ENCODE measurements around the gene PARN. TPM values are rescaled to one million over a fixed set of nuclear protein-coding genes. Genes with fewer than 3 reads are reported as not detected.
"Not testable (repeated sequence)": the region's sequence is repeated elsewhere in the genome, so short reads cannot be mapped to it uniquely, and the experiment has no call there.

PARN gene
- total RNA-seq, 4 donors from 2014 or later = 36.6 to 66.8 (median 53.5) TPM

DNA sequence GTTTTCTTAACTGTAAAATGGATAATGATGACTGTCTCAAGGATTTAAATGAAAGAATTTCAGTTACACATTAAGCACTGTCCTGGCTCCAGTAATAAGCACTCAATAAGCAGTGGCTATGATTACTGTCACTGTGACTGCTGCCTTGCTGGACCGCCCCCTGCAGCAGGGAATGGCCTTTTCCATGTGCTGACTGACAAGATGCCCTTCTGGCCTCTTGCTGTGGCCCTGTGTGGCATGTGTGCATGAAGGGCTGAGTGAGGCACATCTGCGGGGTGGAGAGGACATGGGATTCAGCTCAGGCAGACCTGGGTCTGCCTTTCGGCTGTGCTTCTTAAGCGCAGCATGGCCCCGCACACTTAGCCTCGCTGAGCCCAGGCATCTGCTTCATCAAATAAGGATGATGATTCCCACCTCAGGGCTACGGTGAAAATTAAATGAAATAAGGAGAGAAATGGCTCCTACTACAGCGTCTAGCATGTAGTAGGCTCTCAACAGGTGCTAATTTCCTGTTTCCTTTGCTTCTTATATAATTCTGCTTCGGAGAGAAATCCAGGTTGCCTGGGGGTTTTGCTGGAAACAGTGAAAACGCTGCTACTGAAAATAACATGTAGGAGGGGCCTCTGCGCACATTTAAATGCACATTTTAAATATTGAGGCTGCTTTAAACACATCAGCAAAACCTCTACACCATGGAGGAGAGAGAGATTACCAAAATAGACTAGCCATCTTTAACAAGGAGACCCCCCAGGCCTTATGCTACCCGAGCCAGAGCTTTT is 183.9 kb downstream of the PARN start:
- H3K36me3 ChIP-seq = peaks cover 0 to 12% (median 0%) of the 10 kb centered on the region in 3 donors
- H3K9me3 ChIP-seq = no peaks in the 10 kb centered on the region
- no peak overlapping the region for H3K4me3 ChIP-seq
- no peak overlapping the region for H3K27ac ChIP-seq
- H3K27me3 ChIP-seq = no peaks in the 10 kb centered on the region
- TF ChIP-seq POLR2A (IDR thresholded peaks at IDR 0.05) = no peak
- TF ChIP-seq, protein P1, sequence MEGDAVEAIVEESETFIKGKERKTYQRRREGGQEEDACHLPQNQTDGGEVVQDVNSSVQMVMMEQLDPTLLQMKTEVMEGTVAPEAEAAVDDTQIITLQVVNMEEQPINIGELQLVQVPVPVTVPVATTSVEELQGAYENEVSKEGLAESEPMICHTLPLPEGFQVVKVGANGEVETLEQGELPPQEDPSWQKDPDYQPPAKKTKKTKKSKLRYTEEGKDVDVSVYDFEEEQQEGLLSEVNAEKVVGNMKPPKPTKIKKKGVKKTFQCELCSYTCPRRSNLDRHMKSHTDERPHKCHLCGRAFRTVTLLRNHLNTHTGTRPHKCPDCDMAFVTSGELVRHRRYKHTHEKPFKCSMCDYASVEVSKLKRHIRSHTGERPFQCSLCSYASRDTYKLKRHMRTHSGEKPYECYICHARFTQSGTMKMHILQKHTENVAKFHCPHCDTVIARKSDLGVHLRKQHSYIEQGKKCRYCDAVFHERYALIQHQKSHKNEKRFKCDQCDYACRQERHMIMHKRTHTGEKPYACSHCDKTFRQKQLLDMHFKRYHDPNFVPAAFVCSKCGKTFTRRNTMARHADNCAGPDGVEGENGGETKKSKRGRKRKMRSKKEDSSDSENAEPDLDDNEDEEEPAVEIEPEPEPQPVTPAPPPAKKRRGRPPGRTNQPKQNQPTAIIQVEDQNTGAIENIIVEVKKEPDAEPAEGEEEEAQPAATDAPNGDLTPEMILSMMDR (IDR thresholded peaks at IDR 0.05) = no peak
- H3K4me1 ChIP-seq = no peaks in the 10 kb centered on the region
- DNase-seq = no peak

GRCh38 chr16:14444979-14445810 is 184.9 kb downstream of the PARN start:
- no peaks in the 10 kb centered on the region for H3K9me3 ChIP-seq
- no peak overlapping the region for H3K4me3 ChIP-seq
- no peak for TF ChIP-seq POLR2A (IDR thresholded peaks at IDR 0.05)
- TF ChIP-seq, protein P1 (IDR thresholded peaks at IDR 0.05) = no peak
- DNase-seq = no peak
- H3K4me1 ChIP-seq = no peaks in the 10 kb centered on the region
- H3K36me3 ChIP-seq = peaks cover 0 to 12% (median 0%) of the 10 kb centered on the region in 3 donors
- H3K27ac ChIP-seq = no peak overlapping the region
- H3K27me3 ChIP-seq = no peaks in the 10 kb centered on the region

DNA sequence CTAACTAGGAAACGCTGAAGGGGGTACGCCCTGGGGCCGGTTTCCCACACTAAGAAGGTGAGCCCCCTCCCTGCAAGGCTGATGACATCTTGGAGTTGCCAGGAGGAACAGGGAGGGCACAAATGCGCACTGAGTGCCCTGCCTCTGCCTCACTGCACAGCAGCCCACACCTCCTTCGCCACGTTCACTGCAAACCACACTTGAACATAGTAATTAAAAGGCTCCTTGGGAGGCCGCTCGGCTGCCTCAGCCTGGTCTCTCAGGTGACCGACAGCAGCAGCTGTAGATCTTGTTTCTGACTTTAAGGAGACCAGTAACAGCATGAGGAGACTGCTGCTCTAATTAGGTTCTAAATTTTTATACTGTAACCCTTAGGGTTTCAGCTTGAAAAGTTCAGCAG is 188.5 kb downstream of the PARN start:
- DNase-seq, H3K27me3 ChIP-seq, H3K9me3 ChIP-seq, H3K4me1 ChIP-seq, H3K27ac ChIP-seq, H3K4me3 ChIP-seq: not testable (repeated sequence)
- H3K36me3 ChIP-seq = peaks cover 0 to 17% (median 0%) of the 10 kb centered on the region in 3 donors

DNA sequence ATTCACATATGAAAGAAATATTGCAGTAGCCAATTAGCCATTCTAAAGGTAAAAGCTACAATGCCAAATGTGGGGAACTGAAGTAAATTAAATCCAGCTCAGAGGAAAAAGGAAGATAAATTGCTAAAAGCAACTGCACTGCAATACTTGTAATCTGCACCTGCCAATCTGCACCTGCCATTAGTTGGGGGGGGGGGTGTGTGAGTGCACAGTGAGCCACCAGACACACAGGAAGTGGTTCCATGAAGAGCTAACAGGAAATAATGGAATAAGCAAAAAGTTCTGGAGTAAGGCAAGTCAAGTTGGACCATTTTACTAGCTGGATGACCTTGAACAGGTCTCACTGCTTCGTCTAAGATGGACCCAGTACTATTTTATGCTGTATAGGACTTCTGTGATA is 191.8 kb downstream of the PARN start:
- Histone ChIP-seq H3K9me3 (no peaks in the 10 kb centered on the region), H3K4me3 (no peak overlapping the region), H3K27ac (no peak overlapping the region), H3K27me3 (no peaks in the 10 kb centered on the region), H3K36me3 (peaks cover 0 to 20% (median 0%) of the 10 kb centered on the region in 3 donors), H3K4me1 (no peaks in the 10 kb centered on the region)
- DNase-seq = no peak
- TF ChIP-seq POLR2A (IDR thresholded peaks at IDR 0.05) = no peak
- TF ChIP-seq, protein P1 (IDR thresholded peaks at IDR 0.05) = no peak

DNA sequence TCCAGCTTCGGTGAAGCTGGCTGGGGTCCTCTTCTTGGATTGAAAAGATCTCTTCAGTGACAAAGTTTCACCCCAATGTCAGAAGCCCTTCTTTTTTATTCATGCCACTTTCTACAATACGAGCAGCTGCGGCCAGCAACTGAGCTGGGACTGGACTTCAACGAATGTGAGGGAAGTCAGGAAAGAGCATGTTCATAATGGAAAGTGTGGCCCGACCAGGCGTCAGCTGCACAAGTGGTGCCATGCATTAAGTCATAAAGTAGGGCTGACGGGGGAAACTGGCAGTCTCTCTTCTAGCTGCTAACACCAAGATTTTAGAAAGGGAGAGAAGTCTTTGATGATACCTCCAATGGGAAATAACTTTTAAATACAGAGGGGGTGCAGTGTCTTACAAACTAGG is 192.6 kb downstream of the PARN start:
- no peak for TF ChIP-seq POLR2A (IDR thresholded peaks at IDR 0.05)
- TF ChIP-seq, protein P1 (IDR thresholded peaks at IDR 0.05) = no peak
- peaks cover 0 to 20% (median 0%) of the 10 kb centered on the region in 3 donors for H3K36me3 ChIP-seq

More for the DNA sequence above, 192.6 kb downstream of the PARN start:
- H3K4me1 ChIP-seq = no peaks in the 10 kb centered on the region
- H3K4me3 ChIP-seq = no peak overlapping the region
- no peak overlapping the region for H3K27ac ChIP-seq
- H3K27me3 ChIP-seq = no peaks in the 10 kb centered on the region
- no peaks in the 10 kb centered on the region for H3K9me3 ChIP-seq
- no peak for DNase-seq
